Type B pancreatic cell (in vitro differentiated cells): ENCODE data around the gene LIX1L. TPM values are rescaled to one million over a fixed set of nuclear protein-coding genes. Genes with fewer than 3 reads are reported as not detected.

Experiments used
- DNase-seq: peaks from one replicate; pipeline ENCODE4 v3.0.0; 2021; ENCODE audit warnings: mixed read lengths; ENCODE audit not compliant: unreplicated experiment; ENCODE audit errors: extremely low spot score
- H3K27ac Mint-ChIP-seq: 2 replicates; pipeline ENCODE4 v1.8.0; 2021; ENCODE audit warnings: mild to moderate bottlenecking, mixed read lengths
- H3K27me3 Mint-ChIP-seq: 2 replicates; pipeline ENCODE4 v1.8.0; 2021; ENCODE audit warnings: mixed read lengths
- H3K36me3 Mint-ChIP-seq: 2 replicates; pipeline ENCODE4 v1.8.0; 2021; ENCODE audit warnings: mixed read lengths
- H3K4me1 Mint-ChIP-seq: one replicate; pipeline ENCODE4 v1.8.0; 2021; ENCODE audit warnings: mixed read lengths; ENCODE audit not compliant: unreplicated experiment
- H3K4me3 Mint-ChIP-seq: 2 replicates; pipeline ENCODE4 v1.8.0; 2021; ENCODE audit warnings: mild to moderate bottlenecking, mixed read lengths
- H3K9me3 Mint-ChIP-seq: 2 replicates; pipeline ENCODE4 v1.8.0; 2021; ENCODE audit warnings: mixed read lengths
- total RNA-seq: library from RNA; stranded (reverse); gene quantifications from 2 replicates; pipeline ENCODE4 v1.2.1, GENCODE V29; 2021; ENCODE audit warnings: low replicate concordance
- TF ChIP-seq, protein P1 (sequence below): fragments of 200-600 bp; sonication (generic); conservative IDR thresholded peaks from 2 replicates; pipeline ENCODE4 v1.5.0; 2021; ENCODE audit warnings: antibody characterized with exemption, mild to moderate bottlenecking

Gene LIX1L
- total RNA-seq, 1 donor from 2014 or later: 24.2 TPM

DNA sequence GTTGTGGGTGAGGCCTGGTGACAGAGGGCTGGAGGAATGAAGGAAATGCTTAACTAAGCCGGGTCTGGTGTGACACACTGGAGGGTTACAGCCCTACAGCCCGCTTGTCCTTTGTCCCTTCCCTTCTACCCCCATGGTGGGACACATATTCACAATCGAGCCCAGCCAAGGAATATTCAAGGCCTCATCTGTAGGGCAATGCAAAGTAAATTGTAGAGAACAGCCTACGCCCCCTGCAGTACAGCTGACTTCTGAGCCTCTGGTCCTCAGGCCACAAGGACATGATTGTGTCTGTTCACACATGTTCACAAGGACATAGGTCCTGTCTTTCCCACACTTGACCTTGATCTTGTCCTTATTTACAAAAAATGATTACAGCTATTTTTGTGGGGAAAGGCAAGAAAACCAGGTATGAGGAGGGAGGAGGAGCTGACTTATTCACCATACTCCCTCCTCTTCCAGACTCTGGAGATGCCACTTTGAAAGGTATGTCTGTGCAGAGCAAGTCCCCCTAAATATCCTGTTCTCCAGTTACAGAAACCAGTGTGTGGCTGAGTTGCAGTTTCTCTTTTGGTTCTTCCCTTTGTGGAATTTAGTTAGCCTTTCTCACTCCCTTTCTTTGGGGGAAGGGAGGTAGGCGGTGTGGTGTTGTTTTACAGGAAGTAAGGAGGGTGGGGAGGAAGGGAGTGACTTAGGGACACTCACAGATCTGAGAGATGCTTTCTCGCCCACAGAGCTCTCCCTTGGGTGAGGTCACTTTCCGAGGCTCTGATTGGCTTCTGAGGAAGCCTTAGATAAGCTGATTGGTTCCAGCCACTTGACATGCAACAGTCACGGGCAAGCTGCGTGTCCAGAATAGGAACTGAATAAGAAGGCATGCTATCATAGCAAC is 21.3 kb upstream of the LIX1L start:
- peaks cover 15% of the 10 kb centered on the region for H3K4me1 Mint-ChIP-seq
- H3K27ac Mint-ChIP-seq: no peak overlapping the region
- no peaks in the 10 kb centered on the region for H3K36me3 Mint-ChIP-seq
- H3K27me3 Mint-ChIP-seq: no peaks in the 10 kb centered on the region
- TF ChIP-seq, protein P1, sequence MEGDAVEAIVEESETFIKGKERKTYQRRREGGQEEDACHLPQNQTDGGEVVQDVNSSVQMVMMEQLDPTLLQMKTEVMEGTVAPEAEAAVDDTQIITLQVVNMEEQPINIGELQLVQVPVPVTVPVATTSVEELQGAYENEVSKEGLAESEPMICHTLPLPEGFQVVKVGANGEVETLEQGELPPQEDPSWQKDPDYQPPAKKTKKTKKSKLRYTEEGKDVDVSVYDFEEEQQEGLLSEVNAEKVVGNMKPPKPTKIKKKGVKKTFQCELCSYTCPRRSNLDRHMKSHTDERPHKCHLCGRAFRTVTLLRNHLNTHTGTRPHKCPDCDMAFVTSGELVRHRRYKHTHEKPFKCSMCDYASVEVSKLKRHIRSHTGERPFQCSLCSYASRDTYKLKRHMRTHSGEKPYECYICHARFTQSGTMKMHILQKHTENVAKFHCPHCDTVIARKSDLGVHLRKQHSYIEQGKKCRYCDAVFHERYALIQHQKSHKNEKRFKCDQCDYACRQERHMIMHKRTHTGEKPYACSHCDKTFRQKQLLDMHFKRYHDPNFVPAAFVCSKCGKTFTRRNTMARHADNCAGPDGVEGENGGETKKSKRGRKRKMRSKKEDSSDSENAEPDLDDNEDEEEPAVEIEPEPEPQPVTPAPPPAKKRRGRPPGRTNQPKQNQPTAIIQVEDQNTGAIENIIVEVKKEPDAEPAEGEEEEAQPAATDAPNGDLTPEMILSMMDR: peak; percentile 47
- H3K9me3 Mint-ChIP-seq: no peaks in the 10 kb centered on the region
- H3K4me3 Mint-ChIP-seq: no peak overlapping the region
- DNase-seq: peak; percentile 82

DNA sequence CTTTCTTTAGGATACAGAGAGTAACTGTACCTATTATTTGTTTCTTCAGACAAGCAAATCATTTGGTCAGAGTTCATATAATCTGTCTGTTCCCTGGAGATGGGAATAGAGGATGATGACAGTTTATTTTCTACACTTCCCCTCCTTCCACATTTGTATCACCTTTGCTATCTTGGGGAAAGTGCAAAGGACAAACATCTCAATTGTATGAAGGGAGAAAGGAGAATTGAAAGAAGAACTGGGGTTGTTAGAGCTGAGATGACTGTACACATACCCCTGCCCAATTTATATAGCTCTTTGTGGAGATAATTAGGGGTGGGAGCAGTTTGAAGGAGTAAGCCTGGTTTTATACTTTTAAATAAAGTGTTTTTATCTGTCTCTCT is 20.6 kb upstream of the LIX1L start:
- H3K27ac Mint-ChIP-seq: no peak overlapping the region
- H3K27me3 Mint-ChIP-seq: no peaks in the 10 kb centered on the region
- H3K36me3 Mint-ChIP-seq: no peaks in the 10 kb centered on the region
- H3K4me1 Mint-ChIP-seq: peaks cover 9% of the 10 kb centered on the region
- DNase-seq: no peak
- no peak overlapping the region for H3K4me3 Mint-ChIP-seq
- TF ChIP-seq, protein P1: no peak
- H3K9me3 Mint-ChIP-seq: no peaks in the 10 kb centered on the region

DNA sequence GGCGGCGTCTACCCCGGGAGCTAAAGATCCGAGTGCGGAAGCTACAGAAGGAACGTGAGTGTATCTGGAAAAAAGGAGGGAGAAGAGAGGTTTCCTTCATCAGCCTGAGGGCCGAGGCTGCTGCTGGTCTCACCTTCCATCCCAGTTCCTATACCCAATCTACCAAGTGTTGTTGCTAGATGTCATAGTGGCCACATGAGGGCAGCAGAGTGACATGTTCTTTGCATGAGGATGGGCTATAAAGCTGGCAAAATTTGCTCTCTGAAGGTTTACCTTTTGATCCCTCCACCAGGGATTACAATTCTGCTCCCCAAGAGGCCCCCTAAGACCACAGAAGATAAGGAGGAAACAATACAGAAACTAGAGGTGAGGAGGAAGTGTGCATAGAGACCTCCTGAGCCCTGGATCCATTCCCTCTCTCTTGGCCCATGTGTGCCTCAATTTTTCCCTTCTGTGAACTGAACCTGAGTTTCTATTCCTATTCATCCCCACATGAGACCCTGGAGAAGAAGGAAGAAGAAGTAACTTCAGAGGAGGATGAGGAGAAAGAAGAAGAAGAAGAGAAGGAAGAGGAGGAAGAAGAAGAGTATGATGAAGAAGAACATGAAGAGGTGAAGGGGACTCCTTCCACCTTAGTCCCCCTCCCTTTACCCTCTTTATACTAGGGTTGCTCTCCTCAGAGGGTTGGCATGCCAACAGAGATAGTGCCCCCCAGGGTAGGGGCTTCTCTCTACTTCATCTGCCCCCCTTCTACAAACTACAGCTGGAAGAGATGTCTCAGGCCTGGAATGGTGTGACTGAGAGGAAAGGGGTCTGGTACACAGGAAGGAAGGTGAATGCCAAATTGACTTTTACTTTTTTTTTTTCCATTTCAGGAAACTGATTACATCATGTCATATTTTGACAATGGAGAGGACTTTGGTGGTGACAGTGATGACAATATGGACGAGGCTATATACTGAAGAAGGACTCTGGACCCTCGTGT is 20.0 kb upstream of the LIX1L start:
- Mint-ChIP-seq H3K9me3 (no peaks in the 10 kb centered on the region), H3K27ac (no peak overlapping the region), H3K4me3 (peak overlapping the region; percentile 74), H3K4me1 (peaks cover 7% of the 10 kb centered on the region), H3K36me3 (no peaks in the 10 kb centered on the region), H3K27me3 (no peaks in the 10 kb centered on the region)
- TF ChIP-seq, protein P1: peak; percentile 89
- no peak for DNase-seq

DNA sequence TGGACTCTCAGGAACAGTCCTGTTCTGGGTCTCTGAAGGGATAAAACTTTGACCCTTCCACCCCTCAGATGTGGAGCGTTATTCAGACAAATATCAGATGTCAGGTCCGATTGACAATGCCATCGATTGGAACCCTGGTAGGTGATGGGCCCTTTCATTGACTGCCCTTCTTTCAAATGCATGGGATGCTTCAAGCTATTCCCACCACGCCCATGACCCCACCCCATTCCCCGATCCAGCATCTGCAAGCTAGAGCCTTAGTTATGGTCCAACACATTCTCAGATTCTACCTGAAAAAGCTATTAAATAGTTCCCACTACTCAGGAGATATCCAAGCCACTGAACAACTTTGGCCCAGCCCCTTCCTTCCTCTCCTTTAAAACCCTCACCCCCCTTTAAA is 19.2 kb upstream of the LIX1L start:
- DNase-seq: no peak
- H3K4me1 Mint-ChIP-seq: peaks cover 2% of the 10 kb centered on the region
- TF ChIP-seq, protein P1: no peak
- H3K9me3 Mint-ChIP-seq: no peaks in the 10 kb centered on the region
- peak overlapping the region; percentile 37 for H3K27ac Mint-ChIP-seq
- no peak overlapping the region for H3K4me3 Mint-ChIP-seq
- no peaks in the 10 kb centered on the region for H3K36me3 Mint-ChIP-seq
- H3K27me3 Mint-ChIP-seq: no peaks in the 10 kb centered on the region

GRCh38 chr1:145975216-145975615 is 17.4 kb upstream of the LIX1L start:
- DNase-seq: no peak
- Mint-ChIP-seq H3K4me3 (no peak overlapping the region), H3K36me3 (no peaks in the 10 kb centered on the region), H3K27ac (no peak overlapping the region), H3K27me3 (no peaks in the 10 kb centered on the region), H3K9me3 (no peaks in the 10 kb centered on the region), H3K4me1 (no peaks in the 10 kb centered on the region)
- TF ChIP-seq, protein P1: no peak
